Colonic mucosa (tissue), 4 donors: ENCODE measurements around the gene TMEM235. TPM values are rescaled to one million over a fixed set of nuclear protein-coding genes. Genes with fewer than 3 reads are reported as not detected.
A peak's percentile ranks its signal among the peaks of the same experiment; 100 is the strongest.

ENCODE experiments used
- DNase-seq: peaks from one replicate; pipeline ENCODE4 v3.0.0-alpha.2; 2020
- H3K27ac ChIP-seq: fragments of 200-600 bp; one replicate; pipeline ENCODE4 v1.8.0; 2021
- H3K27me3 ChIP-seq: fragments of 200-600 bp; one replicate; pipeline ENCODE4 v1.8.0; 2021
- H3K36me3 ChIP-seq: fragments of 200-600 bp; one replicate; pipeline ENCODE4 v1.8.0; 2021
- H3K4me1 ChIP-seq: fragments of 200-600 bp; one replicate; pipeline ENCODE4 v1.8.0; 2021; ENCODE audit warnings: mild to moderate bottlenecking
- H3K4me3 ChIP-seq: fragments of 200-600 bp; one replicate; pipeline ENCODE4 v1.8.0; 2021
- H3K9ac ChIP-seq, 2 donors: one replicate each; pipeline ENCODE4 v1.7.0; 2013; ENCODE audit warnings: control low read depth in 2 of 2, low read depth in 2 of 2, low read length in 2 of 2
- H3K9me3 ChIP-seq: fragments of 200-600 bp; one replicate; pipeline ENCODE4 v1.8.0; 2021
- CTCF ChIP-seq: fragments of 200-600 bp; IDR thresholded peaks from one replicate; pipeline ENCODE4 v1.8.0; 2022; ENCODE audit warnings: antibody characterized with exemption, mild to moderate bottlenecking
- intact Hi-C: fragments of 100-400 bp; cut with DNase I; formaldehyde crosslinking; loops from one replicate; pipeline ENCODE4 v1.14.1; 2022
- total RNA-seq, 2 donors: library from RNA; stranded (reverse); fragmentation: NEBNext Ultra II Directional in 1 of 2; extraction: Animal tissue kit (Norgen Biotek cat#: 25700) in 1 of 2; gene quantifications; one replicate each; pipeline ENCODE4 v1.2.1, GENCODE V29; 2021
- donor health status: healthy.
- donor health status: DM: no; HTN: no; CAD: no.
- donor health status: DM: no; HTN: no; CAD: no.

Gene TMEM235
- total RNA-seq, 2 donors from 2014 or later, result not detected

DNA sequence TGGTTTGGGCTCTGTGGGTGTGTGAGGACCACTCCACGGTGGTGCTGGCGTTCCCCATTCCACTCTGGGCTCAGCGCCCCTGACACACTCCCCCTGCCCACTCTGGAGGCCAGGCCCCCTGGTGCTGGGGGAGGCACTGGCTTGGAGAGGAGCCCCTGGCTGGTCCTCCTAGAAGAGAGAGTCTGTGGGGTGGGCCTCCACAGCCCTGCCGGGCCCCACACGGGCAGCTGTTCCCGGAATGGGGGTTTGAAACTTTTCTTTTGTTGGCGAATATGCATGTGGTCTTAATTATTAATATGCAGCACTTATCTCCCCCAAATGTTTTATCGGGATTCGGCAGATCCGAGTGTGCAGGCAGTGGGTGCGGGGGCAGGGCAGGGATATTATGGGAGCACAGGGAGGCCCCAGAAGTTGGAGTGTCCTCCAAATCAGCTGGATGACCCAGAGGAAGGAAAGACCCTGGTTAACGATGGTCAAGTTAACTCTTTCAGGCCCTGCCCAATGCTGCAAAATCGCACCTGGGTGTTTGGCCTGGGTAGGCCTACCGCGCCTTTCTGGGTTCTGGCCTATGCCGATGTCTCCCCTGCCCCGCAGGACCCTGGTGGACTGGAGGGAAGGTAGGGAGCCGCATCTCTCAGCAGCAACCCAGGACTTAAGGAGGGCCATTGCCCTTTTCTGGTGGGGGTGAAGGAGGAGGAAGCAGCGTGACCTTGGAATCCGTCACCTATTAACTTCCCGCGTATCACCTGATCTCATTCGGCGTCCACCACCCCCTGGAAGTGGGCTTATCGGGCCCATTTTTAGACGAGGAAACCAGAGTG lies 36.0 kb downstream of the TMEM235 start:
- Histone ChIP-seq H3K27ac (no peak overlapping the region), H3K27me3 (no peaks in the 10 kb centered on the region), H3K4me1 (no peaks in the 10 kb centered on the region), H3K9me3 (no peaks in the 10 kb centered on the region), H3K4me3 (no peak overlapping the region), H3K9ac (no peak overlapping the region), H3K36me3 (no peaks in the 10 kb centered on the region)
- DNase-seq, result no peak
- no peak for TF ChIP-seq CTCF
- intact Hi-C loops, result no loop called here

DNA sequence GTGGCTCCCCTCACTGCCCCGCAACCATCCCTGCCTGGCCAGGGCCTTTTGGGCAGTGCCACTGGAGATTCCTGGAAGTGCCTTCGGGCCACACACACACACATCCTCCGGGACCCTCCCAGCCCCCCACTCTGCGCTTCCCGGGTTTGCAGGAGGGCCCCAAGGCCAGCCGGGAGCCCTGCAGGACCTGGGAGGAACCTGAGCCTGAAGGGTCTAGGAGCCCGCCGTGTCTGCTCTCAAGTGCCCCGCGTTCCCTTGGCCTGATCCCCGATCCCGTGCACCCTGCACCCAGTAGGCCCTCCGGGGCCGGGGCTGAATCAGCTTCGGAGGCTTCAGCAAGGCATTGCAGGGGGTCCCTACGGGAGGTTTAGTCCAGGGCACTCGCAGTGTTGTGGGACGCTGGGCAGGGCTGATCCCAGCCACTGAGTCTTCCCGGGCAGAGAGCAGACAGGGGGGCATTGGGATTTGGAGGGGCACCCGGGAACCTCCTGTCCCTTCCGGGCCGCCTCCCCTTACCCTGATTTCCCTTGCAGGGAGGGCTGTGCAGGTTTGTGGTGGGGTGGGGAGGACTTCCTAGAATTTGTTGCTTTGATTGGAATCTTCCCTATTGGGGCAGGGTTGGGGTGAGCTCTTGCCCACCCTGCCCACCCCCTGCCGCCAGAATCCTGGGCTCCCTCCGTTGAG lies 36.9 kb downstream of the TMEM235 start:
- intact Hi-C loops, result no loop called here
- Histone ChIP-seq H3K4me1 (no peaks in the 10 kb centered on the region), H3K9ac (no peak overlapping the region), H3K9me3 (no peaks in the 10 kb centered on the region), H3K4me3 (no peak overlapping the region), H3K27ac (no peak overlapping the region), H3K27me3 (no peaks in the 10 kb centered on the region), H3K36me3 (no peaks in the 10 kb centered on the region)
- DNase-seq, result no peak
- TF ChIP-seq CTCF, result no peak

- Histone ChIP-seq H3K4me3 (no peak overlapping the region), H3K27me3 (no peaks in the 10 kb centered on the region), H3K9ac (peak overlapping the region in 1 of 2 donors; percentile 5), H3K9me3 (no peaks in the 10 kb centered on the region), H3K36me3 (no peaks in the 10 kb centered on the region), H3K4me1 (no peaks in the 10 kb centered on the region), H3K27ac (no peak overlapping the region)
- TF ChIP-seq CTCF, result no peak
- peak; percentile 17 for DNase-seq
- intact Hi-C loops, result no loop called here
These were observed 37.8 kb downstream of the TMEM235 start for GRCh38 chr17:78268951-78269905.

GRCh38 chr17:78269955-78270381 lies 38.5 kb downstream of the TMEM235 start:
- Histone ChIP-seq H3K36me3 (no peaks in the 10 kb centered on the region), H3K9ac (no peak overlapping the region), H3K27ac (no peak overlapping the region), H3K9me3 (no peaks in the 10 kb centered on the region), H3K4me3 (no peak overlapping the region), H3K27me3 (no peaks in the 10 kb centered on the region), H3K4me1 (no peaks in the 10 kb centered on the region)
- TF ChIP-seq CTCF, result no peak
- DNase-seq, result peak; percentile 15
- intact Hi-C loops, result no loop called here
